K562 treated with DMSO at 1 percent for 24 hours (cell line): Measurements from ENCODE around the gene GFM1. TPM values are rescaled to one million over a fixed set of nuclear protein-coding genes. Genes with fewer than 3 reads are reported as not detected.

Experiments
- total RNA-seq: library from RNA; unstranded; fragments of 300-600 nt; gene quantifications from 2 replicates; pipeline ENCODE4 v1.2.3, GENCODE V29; 2022; ENCODE audit warnings: low read depth; ENCODE audit not compliant: insufficient read depth

GFM1 gene
- 16.3 and 16.8 TPM in 2 replicates for total RNA-seq

GRCh38 chr3:158644345-158644908 is at the start of gene GFM1:
Gene GFM1 (plus strand): TSS chr3:158644527. CDS start chr3:158644635, 108 bp downstream.

DNA sequence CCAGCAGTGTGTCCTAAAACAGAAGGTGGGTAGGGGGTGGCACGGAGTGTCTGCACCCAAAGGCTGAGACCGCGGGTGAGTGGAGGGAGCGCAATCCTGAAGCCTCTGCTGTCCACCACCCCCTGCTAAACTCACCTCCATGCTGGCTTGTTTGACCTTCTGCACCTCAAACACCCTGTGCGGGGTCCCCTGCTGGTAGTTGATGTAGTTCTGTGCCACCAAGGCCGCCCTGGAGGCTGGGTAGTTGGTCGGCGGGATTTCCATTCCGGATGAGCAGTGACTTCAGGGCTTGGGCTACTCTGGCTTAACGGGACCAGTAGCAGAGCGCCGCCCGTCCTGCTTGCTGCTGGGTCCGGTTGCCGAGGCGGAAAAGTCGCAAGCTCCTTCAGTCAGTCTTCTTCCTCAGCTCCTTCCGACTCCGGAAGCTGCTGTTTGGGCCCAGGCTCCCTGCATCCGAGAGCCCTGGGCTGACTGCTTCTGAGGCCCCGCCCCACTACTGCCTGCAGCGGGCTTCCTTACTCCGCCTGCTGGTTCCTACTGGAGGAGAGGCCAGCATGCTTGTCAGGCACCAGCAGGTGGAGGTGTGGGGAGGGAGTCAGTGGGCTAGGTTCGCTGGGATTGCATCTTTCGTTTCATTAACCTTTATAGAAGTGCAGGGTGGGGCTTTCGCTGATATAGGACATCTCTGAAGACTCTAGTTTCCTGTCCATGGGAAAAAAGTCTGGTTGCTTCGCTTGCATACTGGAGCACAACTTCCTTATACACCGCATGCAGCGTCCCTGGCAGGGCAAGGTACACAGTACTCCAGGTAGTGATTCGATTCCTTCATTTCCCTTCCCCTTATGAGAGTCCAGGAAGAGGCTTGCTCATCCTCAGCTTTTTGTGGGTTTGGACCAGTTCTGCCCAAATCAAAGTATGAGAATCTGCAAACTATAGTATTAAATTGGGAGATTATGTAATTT is 28.2 kb downstream of the GFM1 start, which contains the start of gene LXN:
Gene LXN (minus strand): TSS at position 434 of the 962 bp plus-strand sequence. CDS start 170 bp downstream, at position 264.

GRCh38 chr3:158731938-158732855 is 87.9 kb downstream of the GFM1 start, which contains the start of gene RARRES1:
Gene RARRES1 (minus strand): TSS chr3:158732457. CDS start chr3:158732415, 42 bp downstream.

Other genes with a start within 250 kb of the GFM1 start
- gene MLF1, start 73.3 kb upstream of the GFM1 start, total RNA-seq: 13.0 and 14.5 TPM in 2 replicates
- gene LXN, start 28.1 kb downstream of the GFM1 start, total RNA-seq: not detected in 2 replicates
- gene RARRES1, start 87.9 kb downstream of the GFM1 start, total RNA-seq: not detected in 2 replicates
- 16.5 and 22.1 TPM in 2 replicates for gene MFSD1, start 157.5 kb downstream of the GFM1 start, total RNA-seq